PFSK-1 (cell line): ENCODE results near the gene PTPRJ.

Experiments used
- FOXP2 ChIP-seq: optimal IDR thresholded peaks from 2 replicates; pipeline ENCODE3; 2011; ENCODE audit warnings: borderline replicate concordance, control low read depth, inconsistent platforms; ENCODE audit not compliant: insufficient read depth; ENCODE audit errors: extremely low read length, extremely low read depth
- POLR2AphosphoS5 ChIP-seq: IDR thresholded peaks from 2 replicates; pipeline ENCODE4 v1.6.1; 2012; ENCODE audit warnings: low read depth, mild to moderate bottlenecking, control low read depth, low read length, moderate library complexity
- REST ChIP-seq, 2 experiments: IDR thresholded peaks; 2 replicates each; pipeline versions ENCODE4 v1.6.1 to v1.8.0; 2011 to 2012; ENCODE audit warnings: low read depth in 2 of 2, low read length in 2 of 2, control low read depth in 1 of 2, inconsistent platforms in 1 of 2, mild to moderate bottlenecking in 1 of 2, moderate library complexity in 1 of 2; ENCODE audit not compliant: insufficient read depth in 1 of 2
- SIN3A ChIP-seq: IDR thresholded peaks from 2 replicates; pipeline ENCODE4 v1.6.1; 2012; ENCODE audit warnings: mild to moderate bottlenecking, low read length, moderate library complexity, borderline replicate concordance; ENCODE audit not compliant: insufficient read depth
- TAF1 ChIP-seq: IDR thresholded peaks from 2 replicates; pipeline ENCODE4 v1.6.1; 2012; ENCODE audit warnings: low read length, control low read depth, borderline replicate concordance; ENCODE audit not compliant: insufficient read depth

DNA sequence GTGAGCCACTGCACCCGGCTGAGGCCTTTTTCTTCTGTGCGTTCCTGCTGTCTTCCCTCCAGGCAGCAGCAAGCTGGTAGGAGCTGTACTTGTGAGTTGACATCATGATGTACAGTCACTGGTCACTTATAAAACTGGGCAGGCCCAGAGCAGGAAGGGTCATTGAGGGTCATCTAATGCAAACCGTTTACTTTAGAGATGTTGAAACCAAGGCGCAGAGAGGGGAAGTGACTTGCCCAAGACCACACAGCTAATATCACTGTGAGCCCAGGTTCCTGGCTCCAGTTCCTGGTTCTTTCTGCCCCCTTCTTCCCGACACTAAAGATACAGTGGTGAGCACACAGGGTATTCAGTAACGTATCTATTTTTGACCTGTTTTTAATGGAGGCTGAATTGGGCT lies 27.3 kb downstream of the PTPRJ start:
- TF ChIP-seq TAF1 (no peak), REST (IDR thresholded peaks at IDR 0.05; ENCODE audit: insufficient read depth in 1 of 2, low read depth in 2 of 2, low read length in 2 of 2) (no peak), POLR2AphosphoS5 (no peak), SIN3A (no peak), FOXP2 (no peak)
